Brain pericyte (primary cell): ENCODE measurements around the gene B3GALT4.
"Not testable (repeated sequence)": the region's sequence is repeated elsewhere in the genome, so short reads cannot be mapped to it uniquely, and the experiment has no call there.

Source experiments
- DNase-seq: peaks from one replicate; pipeline ENCODE4 v3.0.0-alpha.2; 2012; ENCODE audit warnings: low read depth, low spot score

B3GALT4 gene

GRCh38 chr6:33276864-33277662, at the start of gene B3GALT4:
TSS of gene B3GALT4 (plus strand) at chr6:33277123. CDS start at chr6:33277420, 297 bp downstream.
- DNase-seq = no peak

GRCh38 chr6:33235221-33235634, 41.7 kb upstream of the B3GALT4 start:
- DNase-seq = no peak

- no peak for DNase-seq
Observed at GRCh38 chr6:33236328-33236727, 40.6 kb upstream of the B3GALT4 start.

- DNase-seq = no peak
Observed at GRCh38 chr6:33236852-33237251, 40.1 kb upstream of the B3GALT4 start.

GRCh38 chr6:33237741-33238140, 39.2 kb upstream of the B3GALT4 start:
- no peak for DNase-seq

- no peak for DNase-seq
Observed at GRCh38 chr6:33241968-33242367, 35.0 kb upstream of the B3GALT4 start.

- no peak for DNase-seq
Observed at GRCh38 chr6:33243476-33243875, 33.4 kb upstream of the B3GALT4 start.

- peak; percentile 71 for DNase-seq
Observed at GRCh38 chr6:33247977-33248642, 28.8 kb upstream of the B3GALT4 start.

GRCh38 chr6:33248643-33248931, 28.3 kb upstream of the B3GALT4 start:
- DNase-seq = no peak

- DNase-seq = peak; percentile 97
Observed at GRCh38 chr6:33248932-33249731, 27.8 kb upstream of the B3GALT4 start.

GRCh38 chr6:33249732-33250630, 26.9 kb upstream of the B3GALT4 start:
- DNase-seq = no peak

GRCh38 chr6:33250731-33251130, 26.2 kb upstream of the B3GALT4 start:
- no peak for DNase-seq

- no peak for DNase-seq
Observed at GRCh38 chr6:33251395-33252012, 25.4 kb upstream of the B3GALT4 start.

- no peak for DNase-seq
Observed at GRCh38 chr6:33252759-33253158, 24.2 kb upstream of the B3GALT4 start.

GRCh38 chr6:33254591-33254990, 22.3 kb upstream of the B3GALT4 start:
- DNase-seq = no peak

- no peak for DNase-seq
Observed at GRCh38 chr6:33259032-33259431, 17.9 kb upstream of the B3GALT4 start.

GRCh38 chr6:33262490-33262889, 14.4 kb upstream of the B3GALT4 start:
- not testable (repeated sequence) for DNase-seq

GRCh38 chr6:33264015-33264414, 12.9 kb upstream of the B3GALT4 start:
- no peak for DNase-seq

- no peak for DNase-seq
Observed at GRCh38 chr6:33271117-33271467, 5.8 kb upstream of the B3GALT4 start.

- DNase-seq = peak; percentile 97
Observed at GRCh38 chr6:33271468-33272274, 5.3 kb upstream of the B3GALT4 start, which contains the start of the genes RPS18 and VPS52. TSS of gene RPS18 (plus strand) at chr6:33272075. CDS start at chr6:33272120, 45 bp downstream. TSS of gene VPS52 (minus strand) at chr6:33271876. CDS start at chr6:33271675, 201 bp downstream.
